NB4 (cell line): Measurements from ENCODE around the gene DENND1B.

Source experiments
- MYC ChIP-seq: IDR thresholded peaks from 2 replicates; pipeline ENCODE4 v1.6.1; 2011; ENCODE audit warnings: low read depth, low read length
- POLR2A ChIP-seq: IDR thresholded peaks from 2 replicates; pipeline ENCODE4 v1.6.1; 2011; ENCODE audit warnings: mild to moderate bottlenecking; ENCODE audit not compliant: insufficient read length; ENCODE audit errors: extremely low read depth
- TF ChIP-seq, protein P1 (sequence below): IDR thresholded peaks from one replicate; pipeline ENCODE4 v1.5.1; 2012; ENCODE audit warnings: low read depth, low read length
- TF ChIP-seq, protein P2 (sequence below): IDR thresholded peaks from 2 replicates; pipeline ENCODE4 v1.6.1; 2011; ENCODE audit warnings: low read depth, low read length

DNA sequence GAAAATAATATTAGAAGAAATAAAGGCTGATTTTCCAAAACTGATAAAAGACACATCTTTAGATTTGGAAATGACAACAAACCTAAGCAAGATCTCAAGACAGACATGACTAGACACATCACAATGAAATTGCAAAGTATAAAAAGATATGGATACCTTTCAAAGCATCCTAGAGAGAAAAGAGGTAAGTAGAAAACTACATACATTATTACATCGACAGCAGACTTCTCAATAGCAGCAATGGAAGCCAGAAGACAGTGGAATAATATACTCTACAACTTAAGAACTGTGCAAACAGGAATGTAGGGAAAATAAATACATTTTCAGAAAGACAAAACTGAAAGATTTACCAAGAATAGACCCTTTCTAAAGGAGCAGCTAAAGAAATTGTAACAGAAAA lies 50.2 kb downstream of the DENND1B start:
- TF ChIP-seq, protein P1, sequence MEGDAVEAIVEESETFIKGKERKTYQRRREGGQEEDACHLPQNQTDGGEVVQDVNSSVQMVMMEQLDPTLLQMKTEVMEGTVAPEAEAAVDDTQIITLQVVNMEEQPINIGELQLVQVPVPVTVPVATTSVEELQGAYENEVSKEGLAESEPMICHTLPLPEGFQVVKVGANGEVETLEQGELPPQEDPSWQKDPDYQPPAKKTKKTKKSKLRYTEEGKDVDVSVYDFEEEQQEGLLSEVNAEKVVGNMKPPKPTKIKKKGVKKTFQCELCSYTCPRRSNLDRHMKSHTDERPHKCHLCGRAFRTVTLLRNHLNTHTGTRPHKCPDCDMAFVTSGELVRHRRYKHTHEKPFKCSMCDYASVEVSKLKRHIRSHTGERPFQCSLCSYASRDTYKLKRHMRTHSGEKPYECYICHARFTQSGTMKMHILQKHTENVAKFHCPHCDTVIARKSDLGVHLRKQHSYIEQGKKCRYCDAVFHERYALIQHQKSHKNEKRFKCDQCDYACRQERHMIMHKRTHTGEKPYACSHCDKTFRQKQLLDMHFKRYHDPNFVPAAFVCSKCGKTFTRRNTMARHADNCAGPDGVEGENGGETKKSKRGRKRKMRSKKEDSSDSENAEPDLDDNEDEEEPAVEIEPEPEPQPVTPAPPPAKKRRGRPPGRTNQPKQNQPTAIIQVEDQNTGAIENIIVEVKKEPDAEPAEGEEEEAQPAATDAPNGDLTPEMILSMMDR: no peak
- TF ChIP-seq POLR2A (no peak), MYC (no peak)
- TF ChIP-seq, protein P2, sequence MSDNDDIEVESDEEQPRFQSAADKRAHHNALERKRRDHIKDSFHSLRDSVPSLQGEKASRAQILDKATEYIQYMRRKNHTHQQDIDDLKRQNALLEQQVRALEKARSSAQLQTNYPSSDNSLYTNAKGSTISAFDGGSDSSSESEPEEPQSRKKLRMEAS: no peak
